D721Med (cell line): ENCODE results near the gene ARHGDIA.

Source experiments
- DNase-seq: peaks from one replicate; pipeline ENCODE4 v3.0.0; 2011; ENCODE audit warnings: low spot score; ENCODE audit not compliant: insufficient read length
- FAIRE-seq: peaks from 2 replicates; lab custom pipeline; 2011; peaks lifted over from hg19 to GRCh38; lab: Jason Lieb, UNC
- CTCF ChIP-seq: IDR thresholded peaks from 2 replicates; pipeline ENCODE4 v1.5.1; 2012; ENCODE audit warnings: mild to moderate bottlenecking, control low read depth; ENCODE audit not compliant: insufficient read depth; ENCODE audit errors: missing control alignments

The ARHGDIA gene

GRCh38 chr17:81849457-81849856, 21.7 kb downstream of the ARHGDIA start:
- no peak for TF ChIP-seq CTCF
- no peak for DNase-seq
- no peak for FAIRE-seq

DNA sequence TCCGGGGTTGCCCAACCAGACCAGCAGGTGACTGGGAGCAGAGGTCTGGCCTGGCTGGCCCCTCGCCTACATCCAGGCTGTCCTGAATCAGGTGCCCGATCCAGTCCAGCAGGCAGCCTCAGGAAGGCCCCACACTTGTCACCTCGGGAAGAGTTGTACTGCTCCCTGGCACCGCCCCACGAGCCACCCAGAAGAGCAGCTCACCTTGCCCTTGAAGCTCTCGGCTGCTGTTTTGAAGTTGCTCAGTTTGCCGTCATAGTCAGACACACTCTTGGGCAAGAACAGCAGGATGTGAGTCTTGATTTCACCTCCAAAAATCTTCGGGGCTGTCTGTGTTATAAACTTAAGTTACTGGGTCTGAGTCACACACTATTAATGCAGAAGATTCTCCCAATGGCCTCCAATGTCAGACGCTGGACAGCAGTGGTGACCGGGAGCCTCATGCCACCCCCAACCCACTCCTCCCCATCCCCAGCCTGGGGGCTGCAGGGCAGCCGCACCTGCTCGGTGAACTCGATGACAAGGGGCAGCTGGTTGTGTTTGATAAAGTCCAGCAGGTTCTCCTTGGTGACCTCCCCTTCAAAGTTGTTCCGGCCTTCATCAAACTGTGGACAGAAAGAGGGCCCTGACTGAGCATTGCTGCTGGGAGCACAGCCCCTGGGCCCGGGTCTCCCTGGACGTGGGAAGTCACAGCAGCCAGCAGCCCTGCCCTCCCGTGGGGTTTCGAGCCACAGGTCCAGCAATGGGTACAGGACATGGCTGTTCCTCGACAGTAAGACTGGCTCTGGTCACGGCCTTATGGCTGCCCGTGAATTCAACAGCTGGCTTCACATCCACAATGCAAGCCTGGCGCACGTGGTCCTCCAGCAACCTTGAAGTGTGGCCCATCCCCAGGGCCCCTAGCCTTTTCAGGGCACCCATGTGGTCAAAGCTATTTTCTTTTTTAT, 24.1 kb downstream of the ARHGDIA start:
- DNase-seq: no peak
- FAIRE-seq: no peak

DNA sequence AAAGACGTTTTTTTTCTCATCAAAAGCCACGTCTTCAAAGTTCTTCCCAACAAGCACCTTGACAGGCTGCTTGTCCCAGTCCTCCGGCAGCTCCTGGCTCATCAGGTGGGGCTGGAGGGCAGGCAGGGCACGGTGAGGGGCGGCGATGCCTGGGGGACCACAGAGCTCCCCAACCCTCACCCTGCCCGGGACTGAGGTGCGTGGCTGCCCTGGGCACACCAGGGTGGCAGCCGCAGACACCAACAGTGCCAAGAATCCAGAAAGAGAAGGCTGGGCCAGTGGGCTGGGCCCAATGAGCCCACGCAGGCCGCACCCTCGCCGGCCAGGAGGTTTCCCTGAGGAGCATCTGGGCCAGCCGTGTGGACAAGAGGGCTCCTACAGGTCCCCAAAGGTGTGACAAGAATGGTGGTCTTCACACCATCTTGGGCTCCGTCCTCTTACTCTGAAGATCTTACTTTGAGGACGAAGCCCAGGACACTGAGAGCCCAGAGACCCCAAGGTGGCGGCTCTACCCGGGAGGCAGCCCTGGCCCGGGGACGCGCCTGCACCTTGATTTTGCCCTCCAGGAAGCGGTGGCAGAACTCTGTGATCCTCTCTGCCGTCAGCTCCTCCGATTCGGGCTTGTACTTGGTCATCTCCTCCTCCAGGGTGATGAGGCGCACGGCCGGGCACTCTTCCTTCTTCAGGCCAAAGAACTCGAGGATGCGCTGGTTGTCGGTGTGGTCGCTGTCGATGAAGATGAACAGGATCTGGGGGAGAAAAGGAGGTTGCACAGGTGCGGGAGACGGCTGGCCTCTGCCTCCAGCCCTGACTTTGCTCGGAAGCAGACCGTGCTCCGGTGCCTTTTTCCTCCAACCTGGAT, 25.0 kb downstream of the ARHGDIA start:
- FAIRE-seq (no peak), DNase-seq (no peak)
- TF ChIP-seq CTCF: no peak

More for the DNA sequence above, 24.1 kb downstream of the ARHGDIA start:
- no peak for TF ChIP-seq CTCF

DNA sequence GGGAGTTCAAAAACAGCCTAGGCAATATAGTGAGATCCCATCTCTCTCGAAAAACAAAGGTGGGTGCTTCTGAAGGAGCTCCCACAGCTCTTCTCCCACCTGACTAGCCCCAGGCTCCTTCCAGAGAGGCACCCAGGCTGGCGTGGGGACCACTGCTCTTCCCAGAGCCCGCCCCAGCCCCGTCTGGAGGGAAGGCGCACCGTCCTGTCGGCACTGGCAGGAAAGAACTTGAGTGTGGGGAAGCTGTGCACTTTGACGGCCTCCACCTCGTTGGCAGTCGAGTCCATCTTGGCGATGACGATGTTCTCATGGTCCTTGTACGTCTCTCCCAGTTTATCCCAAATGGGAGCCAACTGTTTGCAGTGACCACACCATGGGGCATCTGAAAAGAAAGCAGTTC, 25.8 kb downstream of the ARHGDIA start:
- FAIRE-seq: no peak
- no peak for TF ChIP-seq CTCF
- no peak for DNase-seq

- no peak for TF ChIP-seq CTCF
- no peak for DNase-seq
Measured at GRCh38 chr17:81844887-81845286, 26.2 kb downstream of the ARHGDIA start.

GRCh38 chr17:81844327-81844851, 26.7 kb downstream of the ARHGDIA start:
- FAIRE-seq: no peak
- no peak for TF ChIP-seq CTCF
- DNase-seq: no peak

More at GRCh38 chr17:81844887-81845286, 26.2 kb downstream of the ARHGDIA start:
- no peak for FAIRE-seq
